GM19099 (cell line): ENCODE results near the gene ACER3.

ENCODE experiments used
- POLR2A ChIP-seq: IDR thresholded peaks from 3 replicates; pipeline ENCODE4 v1.6.1; 2011; ENCODE audit warnings: low read depth; ENCODE audit not compliant: insufficient read length; ENCODE audit errors: extremely low read depth

The ACER3 gene

GRCh38 chr11:76860539-76861475 is at the start of gene ACER3:
Gene ACER3, plus strand, starts transcription at chr11:76860918. Its CDS starts 59 bp downstream, at chr11:76860977.
- TF ChIP-seq POLR2A = peak; percentile 92

DNA sequence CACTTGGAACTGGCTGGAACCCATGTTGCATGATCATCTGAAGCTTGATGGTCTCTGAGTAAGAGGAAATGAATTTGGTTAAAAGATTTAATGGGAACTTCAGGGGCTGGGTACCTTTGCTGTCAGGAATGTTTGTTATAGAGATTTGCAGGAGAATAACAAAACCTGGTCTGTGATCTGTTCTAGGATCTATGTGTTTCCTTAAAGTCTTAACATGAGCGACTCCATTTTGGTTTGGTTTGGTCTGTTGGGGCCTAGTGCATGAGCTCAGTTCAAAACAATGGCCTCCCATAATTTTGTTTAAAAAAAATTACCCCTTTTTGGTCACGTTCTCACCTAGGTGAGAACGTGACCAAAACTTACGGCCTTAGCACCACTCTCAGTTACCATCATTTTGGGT is 49.5 kb upstream of the ACER3 start:
- no peak for TF ChIP-seq POLR2A

DNA sequence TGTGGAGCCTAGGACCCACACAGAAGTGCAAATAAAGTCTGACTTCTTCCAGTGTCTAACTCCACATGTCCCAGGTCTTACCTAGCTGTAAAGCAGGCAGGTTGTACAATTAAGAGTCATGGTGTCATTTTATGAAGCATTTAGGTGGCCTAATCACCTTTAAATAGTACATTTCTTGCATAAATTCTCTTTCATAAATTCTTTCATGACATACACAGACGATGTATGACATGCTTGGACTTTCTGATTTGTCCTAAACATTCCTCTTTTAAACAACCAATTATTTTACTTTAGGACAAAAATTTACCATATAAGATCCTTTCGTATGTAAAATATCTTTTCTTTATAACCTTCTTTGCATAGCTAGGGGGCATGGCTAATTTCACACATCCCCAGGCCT is 46.3 kb upstream of the ACER3 start:
- no peak for TF ChIP-seq POLR2A

DNA sequence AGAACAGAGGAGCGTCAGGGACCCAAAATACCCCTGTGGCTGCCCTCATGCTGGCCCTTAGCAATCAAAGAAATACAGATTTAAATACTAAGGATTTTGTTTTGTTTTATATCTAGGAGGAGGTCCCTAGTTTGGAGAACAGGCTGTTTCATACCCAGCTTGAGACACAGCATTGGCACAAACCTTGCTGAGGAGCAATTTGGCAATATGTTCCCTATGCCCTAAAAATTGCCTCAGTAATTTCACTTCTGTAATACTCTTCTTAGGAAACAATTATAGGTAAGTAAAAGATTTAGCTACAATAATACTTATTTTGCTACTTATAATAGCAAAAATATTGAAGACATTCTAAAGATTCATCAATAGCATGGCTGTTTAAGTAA is 40.5 kb upstream of the ACER3 start:
- no peak for TF ChIP-seq POLR2A

DNA sequence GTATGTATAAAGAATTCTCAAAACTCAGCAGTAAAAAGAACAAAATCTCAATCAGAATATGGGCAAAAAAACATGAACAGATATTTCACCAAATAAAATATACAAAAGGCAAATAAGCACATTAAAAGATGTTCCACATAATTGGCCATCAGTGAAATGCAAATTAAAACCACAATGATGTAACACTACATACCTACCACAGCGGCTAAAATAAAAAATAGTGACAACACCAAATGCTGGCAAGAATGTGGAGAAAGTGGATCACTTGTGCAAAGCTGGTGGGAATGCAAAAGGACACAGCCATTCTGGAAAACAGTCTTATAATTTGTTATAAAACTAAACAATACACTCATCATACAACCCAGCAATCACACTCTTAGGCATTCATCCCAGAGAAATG is 38.3 kb upstream of the ACER3 start:
- TF ChIP-seq POLR2A = no peak

DNA sequence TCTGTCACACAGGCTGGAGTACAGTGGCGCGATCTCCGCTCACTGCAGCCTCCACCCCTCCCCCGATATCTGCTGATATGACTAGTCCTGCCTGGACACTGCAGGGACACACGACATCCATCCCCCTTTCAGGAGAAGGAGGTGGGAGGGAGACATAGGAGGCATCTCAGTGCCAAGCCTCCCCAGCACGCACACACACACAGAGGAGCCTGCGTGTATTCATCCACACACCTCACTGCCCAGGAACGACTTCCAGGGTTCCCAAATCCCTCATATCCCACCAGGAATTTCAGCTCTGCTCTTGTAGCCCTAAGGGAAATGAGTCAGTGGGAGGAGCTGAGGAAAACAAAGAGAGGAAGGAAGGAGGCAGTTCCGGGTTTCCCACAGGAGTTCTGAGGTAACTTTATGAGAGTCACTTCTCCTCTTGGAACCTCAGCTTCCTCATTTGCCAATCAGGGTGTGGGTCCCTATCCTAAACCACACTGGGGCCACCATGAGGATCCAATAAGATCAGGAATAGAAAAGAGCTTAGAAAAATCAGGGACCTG is 37.2 kb upstream of the ACER3 start:
- TF ChIP-seq POLR2A = no peak

- TF ChIP-seq POLR2A = no peak
Observed at GRCh38 chr11:76824083-76824939, 36.4 kb upstream of the ACER3 start.

DNA sequence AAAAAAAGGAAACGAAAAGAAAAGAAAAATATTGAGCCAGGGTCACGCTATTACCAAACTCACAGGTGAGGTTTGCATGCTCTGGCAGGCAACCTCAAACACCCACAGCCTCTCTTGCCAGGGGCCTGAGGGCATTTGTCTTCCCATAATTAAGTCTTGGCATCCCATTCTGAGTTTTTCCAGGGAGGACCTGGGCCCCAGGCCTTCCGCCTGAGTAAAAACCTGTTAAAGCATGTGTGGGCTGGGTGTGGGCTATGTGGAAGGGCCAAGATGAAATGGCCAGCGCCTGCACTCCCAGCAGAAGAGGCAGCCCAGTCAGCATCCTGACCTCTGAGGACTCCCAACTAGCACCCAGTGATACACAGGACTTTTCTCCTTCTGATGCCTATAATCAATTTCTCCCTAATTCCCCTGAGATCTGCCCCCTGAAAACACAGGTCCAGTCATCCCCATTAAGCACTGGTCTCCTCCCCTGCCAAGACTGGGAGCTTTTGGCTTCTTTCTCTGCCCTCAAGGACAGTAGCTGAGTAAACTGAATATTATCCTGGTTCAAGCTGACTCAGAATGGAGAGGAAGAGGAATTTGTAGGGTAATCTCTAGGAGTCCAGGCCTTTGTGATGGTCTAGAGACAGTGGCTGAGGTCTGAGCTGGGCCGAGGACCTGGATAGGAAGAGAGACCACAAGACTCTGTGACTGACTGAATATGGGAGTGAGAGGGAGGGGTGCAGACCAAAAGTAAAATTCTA is 35.6 kb upstream of the ACER3 start:
- no peak for TF ChIP-seq POLR2A

DNA sequence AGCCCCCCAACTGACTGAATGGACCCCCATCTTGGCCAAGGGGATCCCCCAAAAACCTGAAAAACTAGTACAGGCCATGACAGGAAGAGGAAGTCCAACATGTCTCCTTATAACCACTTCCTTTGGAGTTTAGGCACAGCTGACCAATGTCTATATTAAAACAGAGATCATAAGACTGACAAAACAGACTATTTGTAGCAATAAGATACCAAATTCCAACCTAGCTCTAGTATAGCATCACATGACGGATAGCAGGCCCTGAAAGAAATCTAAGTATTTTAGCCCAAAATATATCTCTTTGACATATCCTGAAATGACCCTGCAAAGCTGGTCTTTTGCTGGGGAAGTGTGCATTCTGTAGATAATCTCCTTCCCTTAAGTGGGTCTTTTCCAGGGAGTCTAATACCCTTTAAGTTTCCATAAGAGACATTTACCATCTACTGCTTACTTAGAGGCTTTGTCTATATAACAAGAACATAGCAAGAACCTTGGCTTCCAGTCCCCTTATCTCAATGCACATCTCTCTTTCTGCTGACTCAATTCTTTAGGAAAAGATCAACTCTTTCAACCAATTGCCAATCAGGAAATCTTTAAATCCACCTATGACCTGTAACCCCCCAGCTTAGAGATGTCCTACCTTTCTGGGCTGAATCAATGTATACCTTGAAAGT is 34.9 kb upstream of the ACER3 start:
- TF ChIP-seq POLR2A = no peak

DNA sequence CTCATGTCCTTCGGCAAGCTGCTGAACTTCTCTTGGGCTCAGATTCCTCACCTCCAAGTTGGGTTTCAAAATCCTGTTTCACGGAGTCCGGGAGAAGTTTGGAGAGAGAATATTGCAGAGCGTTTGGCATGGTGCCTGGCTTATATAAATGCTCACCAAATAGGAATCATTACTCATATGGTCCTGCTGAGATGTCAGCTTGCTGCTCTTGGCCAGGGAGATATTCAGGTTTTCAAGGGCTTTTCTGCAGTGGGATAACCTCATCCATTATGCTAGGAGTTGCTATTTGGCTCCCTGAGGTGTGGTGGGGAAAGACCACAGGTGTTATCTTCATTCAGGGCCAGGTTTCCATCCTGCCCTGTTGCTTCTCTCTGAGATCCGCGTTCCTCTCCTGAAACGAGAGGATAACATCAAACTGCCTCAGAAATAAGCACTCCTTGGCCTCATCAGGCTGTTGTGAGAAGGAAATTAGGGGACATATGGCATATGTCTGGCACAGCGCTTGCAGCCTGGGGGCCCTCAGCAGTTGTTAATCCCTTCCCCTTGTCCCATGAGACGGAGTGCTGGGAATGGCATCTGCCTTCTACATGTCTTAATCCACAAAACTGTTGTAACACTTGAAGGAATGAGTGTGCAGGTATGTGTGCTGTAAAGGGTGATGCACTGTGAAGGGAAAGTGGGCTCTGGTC is 29.9 kb upstream of the ACER3 start:
- TF ChIP-seq POLR2A = no peak

DNA sequence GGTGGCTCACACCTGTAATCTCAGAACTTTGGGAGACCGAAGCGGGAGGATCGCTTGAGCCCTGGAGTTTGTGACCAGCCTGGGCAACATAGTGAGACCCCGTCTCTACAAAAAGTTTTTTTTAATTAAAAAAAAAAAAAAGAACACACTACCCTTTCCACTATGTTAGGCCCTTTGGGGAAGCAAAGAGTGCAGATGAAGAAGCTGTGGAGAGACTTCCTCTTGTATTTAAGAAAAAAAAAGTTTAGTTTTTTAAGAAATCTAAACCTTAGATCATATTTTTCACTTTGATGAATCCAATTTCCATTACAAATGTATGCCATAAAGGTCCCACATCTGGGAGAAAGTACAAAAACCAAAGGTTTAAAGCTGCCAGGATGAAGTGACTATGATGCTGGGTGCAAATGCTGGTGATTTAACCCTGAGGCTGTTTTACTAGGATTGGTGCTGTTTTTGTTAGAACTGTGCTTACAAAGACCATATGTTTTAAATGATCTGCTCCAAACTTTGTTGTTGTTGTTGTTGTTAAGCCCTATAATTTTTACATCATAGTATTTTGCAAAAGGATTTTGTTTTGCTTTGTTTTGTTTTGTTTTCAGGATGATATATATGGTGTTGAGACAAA is 28.9 kb upstream of the ACER3 start:
- TF ChIP-seq POLR2A = no peak

GRCh38 chr11:76832361-76832760 is 28.4 kb upstream of the ACER3 start:
- TF ChIP-seq POLR2A = no peak

GRCh38 chr11:76834151-76834550 is 26.6 kb upstream of the ACER3 start:
- TF ChIP-seq POLR2A = no peak

DNA sequence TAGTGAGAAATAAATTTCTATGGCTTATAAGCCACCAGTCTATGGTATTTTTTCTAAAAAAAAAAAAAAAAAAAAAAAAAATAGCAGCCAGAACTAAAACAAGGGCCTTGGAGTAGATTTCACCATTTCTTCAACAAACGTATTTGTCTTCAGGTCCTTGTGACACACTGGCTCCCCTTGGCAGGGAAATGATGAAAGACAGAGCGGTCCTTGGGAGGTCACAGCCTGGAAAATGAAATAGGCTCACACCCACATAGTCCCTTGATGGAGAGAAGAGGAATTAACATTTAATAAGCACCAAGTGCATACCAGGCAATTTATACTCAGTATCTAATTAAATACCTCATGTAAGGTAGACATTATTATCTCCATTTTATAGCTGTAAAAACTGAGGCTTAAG is 25.7 kb upstream of the ACER3 start:
- no peak for TF ChIP-seq POLR2A
